ENCODE data around the gene OR6K3.

Gene OR6K3

GRCh38 chr1:158719664-158720063, 856 bp downstream of the OR6K3 start:
- Histone ChIP-seq H4K20me1 (ENCODE audit: insufficient read depth, low read length) (no peaks in the 10 kb centered on the region), H3F3A (ENCODE audit: insufficient read depth, low read length) (no peaks in the 10 kb centered on the region), H3K9me3 (ENCODE audit: low read length) (no peaks in the 10 kb centered on the region), H3K27me3 (ENCODE audit: insufficient read depth, low read length) (no peaks in the 10 kb centered on the region), H3K79me2 (ENCODE audit: insufficient read depth, low read length) (no peaks in the 10 kb centered on the region), H3K4me3 (ENCODE audit: low read depth, low read length, poor library complexity, severe bottlenecking) (no peak overlapping the region), H3K27ac (ENCODE audit: low read depth, low read length, poor library complexity, severe bottlenecking) (no peak overlapping the region), H3K4me2 (ENCODE audit: low read length) (no peak overlapping the region), H2AFZ (ENCODE audit: low read length) (no peak overlapping the region), H3K36me3 (ENCODE audit: insufficient read depth, low read length) (no peaks in the 10 kb centered on the region), H3K9me2 (ENCODE audit: low read depth, low read length) (no peaks in the 10 kb centered on the region), H3K4me1 (ENCODE audit: insufficient read depth, low read length, severe bottlenecking) (no peaks in the 10 kb centered on the region), H3K9ac (ENCODE audit: low read length) (no peak overlapping the region)
- TF ChIP-seq EZH2 (IDR thresholded peaks at IDR 0.05; ENCODE audit: borderline replicate concordance, low read length), result no peak
- TF ChIP-seq, protein P1, sequence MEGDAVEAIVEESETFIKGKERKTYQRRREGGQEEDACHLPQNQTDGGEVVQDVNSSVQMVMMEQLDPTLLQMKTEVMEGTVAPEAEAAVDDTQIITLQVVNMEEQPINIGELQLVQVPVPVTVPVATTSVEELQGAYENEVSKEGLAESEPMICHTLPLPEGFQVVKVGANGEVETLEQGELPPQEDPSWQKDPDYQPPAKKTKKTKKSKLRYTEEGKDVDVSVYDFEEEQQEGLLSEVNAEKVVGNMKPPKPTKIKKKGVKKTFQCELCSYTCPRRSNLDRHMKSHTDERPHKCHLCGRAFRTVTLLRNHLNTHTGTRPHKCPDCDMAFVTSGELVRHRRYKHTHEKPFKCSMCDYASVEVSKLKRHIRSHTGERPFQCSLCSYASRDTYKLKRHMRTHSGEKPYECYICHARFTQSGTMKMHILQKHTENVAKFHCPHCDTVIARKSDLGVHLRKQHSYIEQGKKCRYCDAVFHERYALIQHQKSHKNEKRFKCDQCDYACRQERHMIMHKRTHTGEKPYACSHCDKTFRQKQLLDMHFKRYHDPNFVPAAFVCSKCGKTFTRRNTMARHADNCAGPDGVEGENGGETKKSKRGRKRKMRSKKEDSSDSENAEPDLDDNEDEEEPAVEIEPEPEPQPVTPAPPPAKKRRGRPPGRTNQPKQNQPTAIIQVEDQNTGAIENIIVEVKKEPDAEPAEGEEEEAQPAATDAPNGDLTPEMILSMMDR (IDR thresholded peaks at IDR 0.05; ENCODE audit: low read length), result no peak

GRCh38 chr1:158717344-158717743, 3.2 kb downstream of the OR6K3 start:
- no peaks in the 10 kb centered on the region for H3K4me1 ChIP-seq (ENCODE audit: insufficient read depth, low read length, severe bottlenecking)
- no peak overlapping the region for H3K27ac ChIP-seq (ENCODE audit: low read depth, low read length, poor library complexity, severe bottlenecking)
- no peak overlapping the region for H2AFZ ChIP-seq (ENCODE audit: low read length)
- no peak overlapping the region for H3K9ac ChIP-seq (ENCODE audit: low read length)
- no peaks in the 10 kb centered on the region for H3K27me3 ChIP-seq (ENCODE audit: insufficient read depth, low read length)
- H3F3A ChIP-seq (ENCODE audit: insufficient read depth, low read length), result no peaks in the 10 kb centered on the region
- no peaks in the 10 kb centered on the region for H3K9me2 ChIP-seq (ENCODE audit: low read depth, low read length)
- no peaks in the 10 kb centered on the region for H3K9me3 ChIP-seq (ENCODE audit: low read length)
- no peak overlapping the region for H3K4me3 ChIP-seq (ENCODE audit: low read depth, low read length, poor library complexity, severe bottlenecking)
- no peaks in the 10 kb centered on the region for H3K36me3 ChIP-seq (ENCODE audit: insufficient read depth, low read length)
- TF ChIP-seq, protein P1 (IDR thresholded peaks at IDR 0.05; ENCODE audit: low read length), result no peak
- TF ChIP-seq EZH2 (IDR thresholded peaks at IDR 0.05; ENCODE audit: borderline replicate concordance, low read length), result no peak
- H4K20me1 ChIP-seq (ENCODE audit: insufficient read depth, low read length), result no peaks in the 10 kb centered on the region
- H3K79me2 ChIP-seq (ENCODE audit: insufficient read depth, low read length), result no peaks in the 10 kb centered on the region
- H3K4me2 ChIP-seq (ENCODE audit: low read length), result no peak overlapping the region

DNA sequence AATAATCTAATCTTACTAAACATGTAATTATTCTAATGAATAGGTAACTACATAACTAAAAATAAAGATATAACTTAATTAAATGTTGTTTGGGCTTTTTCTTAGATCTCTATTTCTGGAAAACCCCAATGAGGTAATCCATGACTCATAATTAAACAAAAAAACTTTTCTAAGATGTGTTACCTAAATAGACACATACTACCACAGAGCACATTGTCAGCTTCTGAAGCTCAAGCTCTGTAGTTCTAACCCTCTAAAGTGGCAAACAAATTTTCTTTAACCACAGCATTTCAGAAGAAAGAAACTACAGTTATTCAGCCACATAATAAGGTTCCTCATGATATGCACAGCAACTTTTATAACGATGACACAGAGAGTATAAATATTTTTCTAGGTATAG, 4.2 kb downstream of the OR6K3 start:
- H3K9ac ChIP-seq (ENCODE audit: low read length), result no peak overlapping the region

More for the DNA sequence above, 4.2 kb downstream of the OR6K3 start:
- H3K4me3 ChIP-seq (ENCODE audit: low read depth, low read length, poor library complexity, severe bottlenecking), result no peak overlapping the region
- no peak overlapping the region for H3K4me2 ChIP-seq (ENCODE audit: low read length)
- no peaks in the 10 kb centered on the region for H3K9me2 ChIP-seq (ENCODE audit: low read depth, low read length)
- no peak overlapping the region for H2AFZ ChIP-seq (ENCODE audit: low read length)
- no peaks in the 10 kb centered on the region for H3K9me3 ChIP-seq (ENCODE audit: low read length)
- no peaks in the 10 kb centered on the region for H3K27me3 ChIP-seq (ENCODE audit: insufficient read depth, low read length)
- H3K4me1 ChIP-seq (ENCODE audit: insufficient read depth, low read length, severe bottlenecking), result no peaks in the 10 kb centered on the region
- H3K27ac ChIP-seq (ENCODE audit: low read depth, low read length, poor library complexity, severe bottlenecking), result no peak overlapping the region
- H4K20me1 ChIP-seq (ENCODE audit: insufficient read depth, low read length), result no peaks in the 10 kb centered on the region
- TF ChIP-seq EZH2 (IDR thresholded peaks at IDR 0.05; ENCODE audit: borderline replicate concordance, low read length), result no peak
- TF ChIP-seq, protein P1 (IDR thresholded peaks at IDR 0.05; ENCODE audit: low read length), result no peak
- no peaks in the 10 kb centered on the region for H3F3A ChIP-seq (ENCODE audit: insufficient read depth, low read length)
- no peaks in the 10 kb centered on the region for H3K79me2 ChIP-seq (ENCODE audit: insufficient read depth, low read length)
- no peaks in the 10 kb centered on the region for H3K36me3 ChIP-seq (ENCODE audit: insufficient read depth, low read length)
